ENCODE data around the gene ETFA.

- TF ChIP-seq CTCF (IDR thresholded peaks at IDR 0.05) (no peak), USF2 (IDR thresholded peaks at IDR 0.05) (no peak), ZFP36 (IDR thresholded peaks at IDR 0.05; ENCODE audit: borderline replicate concordance, partially characterized antibody) (peak; percentile 64), SREBF2 (IDR thresholded peaks at IDR 0.05) (no peak), REST (IDR thresholded peaks at IDR 0.05) (no peak)
Measured at GRCh38 chr15:76197703-76198455, 113.4 kb downstream of the ETFA start.

Data from A549 (cell line).